GM12878 (cell line): ENCODE results near the gene ANKRD34A. TPM values are rescaled to one million over a fixed set of nuclear protein-coding genes. Genes with fewer than 3 reads are reported as not detected.

ENCODE experiments used
- ATAC-seq: fragments of 200-7000 bp; cut with Tn5 transposase; 3 replicates; pipeline ENCODE4 v1.9.1; 2020; ENCODE audit warnings: mild to moderate bottlenecking, moderate library complexity
- BruUV-seq: library from RNA; stranded (reverse); fragments of 400-500 nt; replicated peaks from 2 replicates; lab custom pipeline; 2021; lab: Mats Ljungman, UMichigan
- CTCF ChIA-PET: fragments of 300-600 bp; sonication (Branson Sonifier 250); formaldehyde crosslinking; extraction: SDS; loops from one replicate; lab custom pipeline; 2021; ENCODE audit warnings: inconsistent platforms; lab: Yijun Ruan, JAX
- POLR2A ChIA-PET: fragments of 350-600 bp; formaldehyde crosslinking; extraction: SDS; loops from one replicate; lab custom pipeline; 2021; ENCODE audit warnings: inconsistent platforms; lab: Charles Lee
- RAD21 ChIA-PET: fragments of 300-600 bp; sonication (Branson Sonifier 250); formaldehyde crosslinking; loops from one replicate; lab custom pipeline; 2023; ENCODE audit warnings: antibody characterized with exemption; ENCODE audit not compliant: unreplicated experiment; lab: Charles Lee
- SMC1A ChIA-PET: fragments of 300-600 bp; sonication (Branson Sonifier 250); formaldehyde crosslinking; loops from one replicate; lab custom pipeline; 2023; ENCODE audit not compliant: unreplicated experiment, uncharacterized antibody; lab: Charles Lee
- DNase-seq: peaks from one replicate; pipeline ENCODE4 v3.0.0-alpha.2; 2011; ENCODE audit warnings: low read depth, low spot score
- FAIRE-seq: peaks from 3 replicates; lab custom pipeline; 2011; peaks lifted over from hg19 to GRCh38; lab: Jason Lieb, UNC
- H2AFZ ChIP-seq: 2 replicates; pipeline ENCODE4 v1.6.0; 2011; ENCODE audit warnings: low read depth, low read length, control low read depth; ENCODE audit not compliant: control insufficient read depth
- H3K27ac ChIP-seq: 2 replicates; pipeline ENCODE4 v1.5.1; 2011; ENCODE audit warnings: control low read depth; ENCODE audit not compliant: control insufficient read depth, insufficient read depth
- H3K27me3 ChIP-seq, 2 experiments: replicated peaks in 1 of 2; 2 replicates each; pipeline versions ENCODE4 v1.6.0 to v1.6.1; 2011; ENCODE audit warnings: low read length in 1 of 2; ENCODE audit not compliant: control insufficient read depth in 2 of 2, insufficient read depth in 2 of 2
- H3K36me3 ChIP-seq, 2 experiments: 2 replicates each; pipeline ENCODE4 v1.5.1; 2011; ENCODE audit warnings: low read length in 1 of 2; ENCODE audit not compliant: control insufficient read depth in 2 of 2, insufficient read depth in 2 of 2
- H3K4me1 ChIP-seq: 2 replicates; pipeline ENCODE4 v1.6.1; 2011; ENCODE audit warnings: mild to moderate bottlenecking, low read length, moderate library complexity, mixed read lengths; ENCODE audit not compliant: control insufficient read depth, insufficient read depth
- H3K4me2 ChIP-seq: 2 replicates; pipeline ENCODE4 v1.6.0; 2011; ENCODE audit warnings: control low read depth; ENCODE audit not compliant: control insufficient read depth, insufficient read depth
- H3K4me3 ChIP-seq: fragments of 200-600 bp; sonication (generic); 2 replicates; pipeline ENCODE4 v1.5.1; 2016
- H3K79me2 ChIP-seq: 2 replicates; pipeline ENCODE4 v1.6.0; 2011; ENCODE audit warnings: low read length; ENCODE audit not compliant: control insufficient read depth, insufficient read depth
- H3K9ac ChIP-seq: 2 replicates; pipeline ENCODE4 v1.8.0; 2011; ENCODE audit warnings: low read length, control low read depth, mixed read lengths; ENCODE audit not compliant: control insufficient read depth, insufficient read depth
- H3K9me3 ChIP-seq: replicated peaks from 3 replicates; pipeline ENCODE4 v1.5.1; 2011; ENCODE audit warnings: mild to moderate bottlenecking, low read length; ENCODE audit not compliant: control insufficient read depth, insufficient read depth
- H4K20me1 ChIP-seq: 2 replicates; pipeline ENCODE4 v1.6.0; 2011; ENCODE audit not compliant: control insufficient read depth, insufficient read depth
- ATF2 ChIP-seq: IDR thresholded peaks from 2 replicates; pipeline ENCODE4 v1.6.1; 2012; ENCODE audit warnings: low read length, inconsistent platforms
- EGR1 ChIP-seq, 2 experiments: IDR thresholded peaks; 1 replicate in 1 of 2; 2 replicates in 1 of 2; pipeline ENCODE4 v1.6.1; 2011 to 2012; ENCODE audit warnings: low read depth in 2 of 2, low read length in 2 of 2, borderline replicate concordance in 1 of 2, mild to moderate bottlenecking in 1 of 2, moderate library complexity in 1 of 2
- GATAD2B ChIP-seq: fragments of 450-650 bp; conservative IDR thresholded peaks from 2 replicates; pipeline ENCODE4 v1.6.1; 2017; ENCODE audit warnings: low read depth, mild to moderate bottlenecking, moderate library complexity
- NFXL1 ChIP-seq: fragments of 450-650 bp; IDR thresholded peaks from 2 replicates; pipeline ENCODE4 v1.6.1; 2017; ENCODE audit warnings: antibody characterized with exemption, mild to moderate bottlenecking, borderline replicate concordance
- POLR2A ChIP-seq: IDR thresholded peaks from 2 replicates; pipeline ENCODE4 v1.6.1; 2011; ENCODE audit warnings: low read depth, mild to moderate bottlenecking, low read length
- SIN3A ChIP-seq: IDR thresholded peaks from 2 replicates; pipeline ENCODE4 v1.6.1; 2012; ENCODE audit warnings: low read depth, low read length, improper control_type of control experiment
- ZNF24 ChIP-seq: fragments of 450-650 bp; IDR thresholded peaks from 2 replicates; pipeline ENCODE4 v1.6.1; 2017; ENCODE audit warnings: antibody characterized with exemption, mild to moderate bottlenecking
- ZNF687 ChIP-seq: fragments of 450-650 bp; IDR thresholded peaks from 2 replicates; pipeline ENCODE4 v1.6.1; 2017; ENCODE audit warnings: mild to moderate bottlenecking, moderate library complexity
- WGBS: methylation state at CpG from one replicate; pipeline ENCODE4 v1.1.6; 2016; ENCODE audit warnings: low lambda C conversion rate; ENCODE audit not compliant: insufficient replicate concordance, insufficient coverage; ENCODE audit errors: missing lambda C conversion rate; 5-methylcytosine and 5-hydroxymethylcytosine counted together
- in situ Hi-C: fragments of 300-500 bp; cut with MboI; formaldehyde crosslinking; loops from 9 replicates; pipeline ENCODE4 v1.14.3; 2018; ENCODE audit warnings: mixed read lengths
- intact Hi-C: fragments of 100-400 bp; cut with micrococcal nuclease; formaldehyde crosslinking; loops from one replicate; pipeline ENCODE4 v1.14.2; 2022; ENCODE audit not compliant: unreplicated experiment
- polyA plus RNA-seq, 11 experiments: library from polyadenylated mRNA; depleted of rRNA in 4 of 11; unstranded in 6 of 11; stranded (reverse) in 5 of 11; fragments of >200 nt; fragmentation: Nextera tagmentation in 4 of 11; fragmentation: Illumina TruSeq in 1 of 11; extraction: Ambion mirVana in 4 of 11; extraction: Trizol in 1 of 11; gene quantifications; 1 replicate in 1 of 11; 2 replicates in 10 of 11; pipeline versions ENCODE4 v1.2.1 to v1.2.3, GENCODE V29; 2011 to 2016; ENCODE audit warnings: inconsistent platforms in 2 of 11, missing spikeins in 2 of 11, low read depth in 1 of 11
- total RNA-seq, 4 experiments: library from RNA; depleted of rRNA in 3 of 4; stranded (reverse); fragments of >200 nt in 3 of 4; fragmentation: Illumina TruSeq in 1 of 4; extraction: Trizol in 1 of 4; gene quantifications; 2 replicates each; pipeline versions ENCODE4 v1.2.1 to v1.2.3, GENCODE V29; 2013 to 2021

The ANKRD34A gene
- total and polyA plus RNA-seq, 10 of the 15 experiments (the other 5 are each of a cell fraction or from before 2014, with no cell fraction given), result 0.40 to 3.5 (median 1.6) TPM

GRCh38 chr1:146007489-146008133 lies 43.2 kb upstream of the ANKRD34A start:
- ChIA-PET RAD21 (interaction anchor here (0.6 to 5.7 kb wide), 14 partner anchors 10 to 162 kb away, joined by 3 to 136 read pairs (median 3); partner anchors contain the start of genes ANKRD34A, NUDT17 and POLR3GL), CTCF (interaction anchor here (0.7 to 18.6 kb wide), 21 partner anchors 9 to 162 kb away, joined by 3 to 361 read pairs (median 5); partner anchors contain the start of genes ANKRD34A, HJV, NUDT17 and PIAS3), SMC1A (interaction anchor here (0.7 to 7.5 kb wide), 17 partner anchors 9 to 161 kb away, joined by 3 to 180 read pairs (median 5); partner anchors contain the start of genes ANKRD34A, HJV, NUDT17 and POLR3GL), POLR2A (interaction anchor here (1.0 to 3.4 kb wide), 8 partner anchors 14 to 80 kb away, joined by 3 to 26 read pairs (median 8); partner anchors contain the start of genes ANKRD34A, HJV, LIX1L and POLR3GL)
- no peak overlapping the region for H3K4me3 ChIP-seq
- ATAC-seq (no peak), FAIRE-seq (no peak), DNase-seq (no peak)
- no peak overlapping the region for H3K27ac ChIP-seq
- in situ Hi-C loops (loop anchor here (5.0 kb wide), 2 partner anchors 35 to 160 kb away; partner anchors contain the start of gene NUDT17), intact Hi-C loops (loop anchor here (1.0 kb wide), 1 partner anchor 30 kb away; no protein-coding TSS in a partner anchor)
- H3K36me3 ChIP-seq, result no peaks in the 10 kb centered on the region
- H3K27me3 ChIP-seq, result no peaks in the 10 kb centered on the region
- H3K9ac ChIP-seq, result no peak overlapping the region
- TF ChIP-seq SIN3A (no peak), ZNF24 (no peak), ZNF687 (no peak), ATF2 (no peak), POLR2A (no peak), NFXL1 (no peak), GATAD2B (no peak), EGR1 (IDR thresholded peaks at IDR 0.05; ENCODE audit: borderline replicate concordance in 1 of 2, low read depth in 2 of 2, low read length in 2 of 2) (no peak)
- no peak overlapping the region for H2AFZ ChIP-seq
- H3K79me2 ChIP-seq, result no peaks in the 10 kb centered on the region
- no peaks in the 10 kb centered on the region for H3K4me1 ChIP-seq
- BruUV-seq, result no TSS peak
- 56% methylated on average over 8 of the region's 8 CpGs for WGBS
- H3K9me3 ChIP-seq, result no peaks in the 10 kb centered on the region
- no peaks in the 10 kb centered on the region for H4K20me1 ChIP-seq
- no peak overlapping the region for H3K4me2 ChIP-seq
